RPMI8226 (cell line): Measurements from ENCODE around the gene PCBD1.
"Not testable (repeated sequence)": the region's sequence is repeated elsewhere in the genome, so short reads cannot be mapped to it uniquely, and the experiment has no call there.

Experiments used
- DNase-seq: peaks from one replicate; pipeline ENCODE4 v3.0.0-alpha.2; 2015

Gene PCBD1

DNA sequence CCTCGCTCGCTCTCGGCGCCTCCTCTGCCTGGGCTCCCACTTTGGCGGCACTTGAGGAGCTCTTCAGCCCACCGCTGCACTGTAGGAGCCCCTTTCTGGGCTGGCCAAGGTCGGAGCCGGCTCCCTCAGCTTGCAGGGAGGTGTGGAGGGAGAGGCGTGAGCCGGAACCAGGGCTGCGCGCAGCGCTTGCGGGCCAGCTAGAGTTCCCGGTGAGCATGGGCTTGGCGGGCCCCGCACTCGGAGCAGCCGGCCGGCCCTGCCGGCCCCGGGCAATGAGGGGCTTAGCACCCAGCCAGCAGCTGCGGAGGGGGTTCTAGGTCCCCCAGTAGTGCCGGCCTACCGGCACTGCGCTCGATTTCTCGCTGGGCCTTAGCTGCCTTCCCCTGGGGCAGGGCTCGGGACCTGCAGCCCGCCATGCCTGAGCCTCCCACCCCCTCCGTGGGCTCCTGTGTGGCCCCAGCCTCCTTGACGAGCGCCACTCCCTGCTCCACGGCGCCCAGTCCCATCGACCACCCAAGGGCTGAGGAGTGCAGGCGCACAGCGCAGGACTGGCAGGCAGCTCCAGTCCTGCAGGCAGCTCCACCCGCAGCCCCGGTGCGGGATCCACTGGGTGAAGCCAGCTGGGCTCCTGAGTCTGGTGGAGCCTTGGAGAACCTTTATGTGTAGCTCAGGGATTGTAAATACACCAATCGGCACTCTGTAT, 26.7 kb downstream of the PCBD1 start:
- DNase-seq = not testable (repeated sequence)

DNA sequence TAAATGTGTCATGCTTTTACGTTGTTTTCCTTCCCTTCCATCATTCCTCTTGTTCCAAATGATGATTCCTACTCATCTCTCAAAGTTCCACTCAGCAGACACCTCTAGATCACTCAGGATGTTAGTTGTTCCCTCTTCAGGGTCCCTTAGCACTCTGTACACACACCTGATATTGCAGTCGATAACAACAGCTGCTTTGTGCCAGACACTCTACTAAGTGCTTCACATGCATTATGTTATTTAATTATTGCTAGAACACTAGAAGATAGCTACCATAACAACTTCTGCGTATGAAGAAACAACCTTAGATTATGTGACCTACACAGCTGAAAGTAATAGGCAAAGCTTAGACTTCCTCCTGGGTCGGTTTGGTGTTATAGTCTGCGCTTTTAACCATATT, 29.6 kb downstream of the PCBD1 start:
- no peak for DNase-seq

DNA sequence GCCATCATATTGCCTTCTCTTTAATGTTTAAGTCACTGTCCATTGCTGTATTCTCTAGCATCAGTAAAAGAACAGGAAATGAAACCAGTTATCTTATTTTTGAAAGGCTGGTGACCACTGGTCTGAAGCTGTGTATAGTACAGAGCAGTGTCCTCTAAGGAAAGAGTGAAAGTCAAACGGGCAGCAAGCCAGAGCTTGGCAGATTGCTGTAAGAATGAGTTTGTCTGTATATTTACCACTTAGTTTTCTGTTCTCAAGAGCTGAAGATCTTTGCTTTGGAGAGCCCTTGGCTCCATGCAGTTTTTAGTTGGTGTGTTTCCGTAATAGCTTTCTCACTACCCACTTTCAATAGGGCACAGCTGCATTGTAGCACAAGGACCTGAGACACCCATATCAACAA, 31.9 kb downstream of the PCBD1 start:
- peak; percentile 75 for DNase-seq

DNA sequence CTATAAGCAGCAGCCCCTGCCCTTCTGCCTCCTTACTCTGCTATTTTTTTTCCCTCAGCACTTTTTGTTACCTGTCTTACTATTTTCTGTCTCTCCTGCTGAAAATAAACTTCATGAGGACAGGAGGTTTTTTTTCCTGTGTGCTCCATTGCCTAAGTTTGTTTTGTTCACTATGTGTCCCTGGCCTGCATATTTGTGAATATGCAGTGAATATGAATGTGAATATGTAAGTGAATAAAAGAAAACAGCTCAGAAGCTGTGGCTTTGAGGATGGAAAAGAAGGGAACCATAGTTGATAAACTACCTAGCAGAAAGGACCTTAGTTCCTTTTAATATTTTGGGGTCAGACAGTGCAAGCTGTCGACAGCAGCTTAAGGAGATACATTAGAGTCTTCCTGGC, 34.9 kb downstream of the PCBD1 start:
- DNase-seq = no peak

DNA sequence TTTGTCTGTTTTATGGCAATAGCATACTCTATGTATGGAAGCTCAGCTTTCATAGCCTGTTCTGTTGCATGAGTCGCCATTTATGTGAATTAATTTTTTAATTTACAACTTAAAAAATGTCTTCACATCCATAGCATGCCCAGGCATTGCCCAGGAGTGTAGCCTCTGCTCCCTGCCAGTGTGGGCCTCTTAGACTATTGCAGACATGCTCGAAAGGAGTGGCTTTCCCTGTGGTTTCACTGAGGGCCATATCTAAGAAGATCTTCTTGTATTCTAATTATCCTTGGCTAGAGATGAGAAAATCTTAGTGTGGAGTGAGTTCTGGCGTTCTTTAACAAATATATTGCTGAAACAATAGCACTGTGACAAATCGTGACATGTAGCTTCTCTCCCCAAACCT, 35.3 kb downstream of the PCBD1 start:
- no peak for DNase-seq

GRCh38 chr10:70851597-70852475, 36.5 kb downstream of the PCBD1 start:
- peak; percentile 7 for DNase-seq

DNA sequence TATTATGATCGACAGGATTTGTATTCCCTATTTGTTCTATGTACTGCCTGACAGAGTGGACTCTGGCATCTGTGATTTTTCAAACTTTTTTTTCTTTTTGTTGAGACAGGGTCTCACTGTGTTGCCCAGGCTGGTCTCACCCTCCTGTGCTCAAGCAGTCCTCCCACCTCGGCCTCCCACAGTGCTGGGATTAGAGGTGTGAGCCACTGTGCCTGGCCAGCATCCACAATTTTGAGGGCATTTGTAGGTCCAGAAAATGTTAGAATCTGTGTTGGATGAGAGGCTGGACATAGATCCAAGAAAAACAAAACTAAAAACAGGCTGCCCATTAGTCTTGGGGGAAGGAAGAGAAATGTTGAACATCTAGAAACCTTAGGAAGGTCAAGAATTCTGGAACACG, 38.3 kb downstream of the PCBD1 start:
- no peak for DNase-seq

- DNase-seq = no peak
Observed at GRCh38 chr10:70849582-70850016, 38.8 kb downstream of the PCBD1 start.

DNA sequence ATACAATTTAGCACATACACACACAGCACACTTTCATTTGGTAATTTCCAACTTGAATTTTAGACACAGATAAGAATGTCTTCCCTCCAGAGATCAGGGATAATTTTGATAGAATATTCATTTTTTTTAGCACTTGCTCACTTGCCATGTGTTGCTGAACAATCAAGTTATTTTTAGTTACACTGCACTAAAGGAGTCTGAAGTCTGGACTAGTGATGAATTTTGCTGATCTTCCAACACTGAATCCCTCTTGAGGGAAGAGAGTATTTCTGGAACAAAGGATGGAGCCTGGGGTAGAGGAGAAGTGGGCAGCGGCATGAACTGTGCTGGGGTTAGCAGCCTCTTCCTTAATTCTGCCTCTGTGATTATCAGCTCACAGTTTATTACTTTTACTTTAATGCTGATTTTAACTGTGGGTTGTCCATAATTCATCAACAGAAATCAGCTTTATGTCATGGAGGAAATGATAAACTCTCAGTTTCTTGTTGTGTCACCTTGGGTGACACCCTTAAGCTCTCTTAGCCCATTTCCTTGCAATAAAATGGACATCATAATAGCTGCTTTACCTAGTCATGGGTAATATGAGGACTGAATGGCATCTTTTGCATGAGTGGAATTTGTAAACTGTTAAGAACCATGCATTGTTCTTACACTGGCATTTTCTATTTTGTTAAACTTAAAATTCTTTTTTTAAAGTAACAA, 40.6 kb downstream of the PCBD1 start:
- DNase-seq = no peak

DNA sequence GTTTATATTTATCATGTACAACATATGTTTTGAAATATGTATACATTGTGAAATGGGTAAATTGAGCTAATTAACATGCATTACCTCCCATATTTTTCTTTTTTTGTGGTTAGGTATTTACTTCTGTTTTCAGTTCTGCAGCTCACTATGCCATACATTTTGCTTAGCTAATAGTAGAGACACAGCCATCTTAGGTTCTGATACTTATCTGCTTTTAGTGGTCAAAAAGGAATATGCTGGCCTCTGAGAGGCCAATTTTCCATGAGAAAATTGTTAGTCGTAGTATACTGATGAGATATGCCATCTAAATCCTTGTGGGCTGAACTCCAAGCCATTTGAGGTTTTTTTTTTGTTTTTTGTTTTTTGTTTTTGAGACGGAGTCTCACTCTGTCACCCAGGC, 41.6 kb downstream of the PCBD1 start:
- no peak for DNase-seq

DNA sequence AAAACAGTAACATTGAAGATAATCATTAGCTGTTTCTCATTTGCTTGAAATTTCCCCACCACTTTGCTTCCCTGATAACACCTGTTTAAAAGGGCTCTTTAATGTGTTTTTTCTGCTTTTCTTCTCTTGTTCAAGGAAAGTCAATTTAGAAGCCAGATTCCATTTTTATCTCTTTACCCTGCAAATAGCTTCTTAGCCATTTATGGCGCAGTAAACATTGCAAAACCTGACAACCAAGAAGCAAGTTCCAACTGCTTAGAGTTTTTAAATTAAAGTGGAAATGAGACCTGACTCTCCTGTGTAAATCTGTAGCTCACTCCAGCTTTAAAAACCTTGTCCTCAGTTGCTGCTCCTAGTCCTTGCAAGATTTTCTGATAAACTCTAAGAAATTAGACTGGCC, 42.5 kb downstream of the PCBD1 start:
- no peak for DNase-seq

DNA sequence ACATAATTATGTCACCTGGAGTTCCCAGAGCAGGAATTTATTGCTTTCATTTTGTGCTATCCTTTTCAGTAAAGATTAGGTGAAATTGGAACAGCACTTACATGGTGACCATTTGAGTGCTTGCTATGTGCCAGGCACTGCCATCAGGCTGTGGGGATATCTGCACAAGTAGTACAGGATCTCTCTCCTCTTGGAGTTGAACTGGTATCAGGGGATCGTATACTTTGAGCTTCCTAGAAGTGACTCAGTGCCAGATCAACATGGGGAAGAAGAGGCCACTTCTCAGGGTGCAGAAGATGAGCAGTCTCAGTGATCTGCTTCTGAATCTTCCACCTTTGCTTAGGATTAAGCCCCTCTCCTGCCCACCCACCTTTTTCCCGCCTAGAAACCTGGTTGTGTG, 43.1 kb downstream of the PCBD1 start:
- DNase-seq = no peak

GRCh38 chr10:70843776-70844489, 44.4 kb downstream of the PCBD1 start:
- no peak for DNase-seq

DNA sequence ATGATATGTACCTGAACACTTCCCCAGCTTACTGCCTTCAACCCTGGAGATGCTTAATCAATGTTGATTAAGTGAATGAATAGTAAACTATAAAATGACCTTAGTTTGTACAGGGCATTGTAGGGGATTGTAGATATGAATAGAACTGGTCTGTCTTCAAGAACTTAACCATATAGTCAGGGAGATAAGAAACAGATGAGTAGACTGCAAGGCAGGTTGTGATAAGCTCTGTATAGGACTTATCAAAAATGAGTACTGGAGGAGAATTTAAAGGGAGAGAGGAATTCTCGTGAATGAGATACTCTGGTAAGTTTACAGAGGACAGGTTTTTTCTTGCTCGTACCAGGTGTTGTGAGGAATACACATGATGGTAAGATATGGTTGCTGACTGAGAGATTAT, 45.0 kb downstream of the PCBD1 start:
- DNase-seq = no peak

- DNase-seq = no peak
Observed at GRCh38 chr10:70840836-70841235, 47.5 kb downstream of the PCBD1 start.

GRCh38 chr10:70838270-70838805, 50.0 kb downstream of the PCBD1 start:
- DNase-seq = no peak

DNA sequence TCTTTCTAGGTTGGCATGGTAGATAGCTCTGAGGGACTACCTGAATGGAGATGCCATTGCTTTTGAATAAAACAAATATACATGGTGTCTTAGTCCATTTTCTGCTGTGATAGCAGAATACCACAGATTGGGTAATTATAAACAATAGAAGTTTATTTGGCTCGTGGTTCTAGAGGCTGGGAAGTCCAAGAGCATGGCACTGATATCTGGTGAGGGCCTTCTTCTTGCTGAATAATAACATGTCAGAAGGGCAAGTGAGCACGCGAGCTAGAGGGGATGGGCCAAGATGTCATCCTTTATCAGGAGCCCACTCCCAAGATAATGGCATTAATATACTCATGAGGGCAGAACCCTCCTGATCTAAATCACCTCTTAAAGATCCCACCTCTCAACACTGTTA, 50.7 kb downstream of the PCBD1 start:
- DNase-seq = no peak

- DNase-seq = no peak
Observed at GRCh38 chr10:70836319-70836718, 52.0 kb downstream of the PCBD1 start.

DNA sequence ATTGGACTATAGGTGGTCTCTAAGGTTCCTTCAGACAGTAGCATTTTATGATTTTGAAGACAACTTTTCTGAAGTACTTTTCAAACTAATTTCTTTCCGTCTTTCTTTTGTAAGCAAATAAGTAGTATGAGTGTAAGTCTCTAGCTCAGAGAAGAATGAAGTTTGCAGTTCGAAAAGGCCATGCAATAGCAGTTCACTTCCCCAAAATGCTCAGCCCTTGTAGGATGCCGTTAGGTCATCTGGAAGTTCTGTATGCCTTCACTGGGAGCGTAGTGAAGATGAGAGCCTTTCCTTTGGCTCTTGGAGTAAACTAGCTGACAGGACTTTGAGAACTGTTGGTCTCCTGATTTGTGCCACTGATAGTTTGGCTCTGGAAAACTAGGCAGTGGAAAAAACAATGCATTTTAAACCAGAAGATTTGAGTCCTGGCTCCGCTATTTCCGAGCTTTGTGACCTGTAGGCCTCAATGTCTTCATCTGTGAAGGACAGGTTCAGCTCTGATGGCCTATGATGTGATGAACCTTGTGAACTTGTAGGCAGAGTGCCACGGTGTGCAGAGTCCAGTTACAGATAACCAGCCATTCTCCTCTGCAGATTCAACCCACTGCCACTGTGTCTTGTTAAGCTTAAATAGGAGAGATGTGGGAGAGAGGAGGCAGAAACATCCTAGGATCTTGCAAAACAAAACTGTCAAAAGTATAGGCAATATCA, 53.8 kb downstream of the PCBD1 start:
- no peak for DNase-seq

DNA sequence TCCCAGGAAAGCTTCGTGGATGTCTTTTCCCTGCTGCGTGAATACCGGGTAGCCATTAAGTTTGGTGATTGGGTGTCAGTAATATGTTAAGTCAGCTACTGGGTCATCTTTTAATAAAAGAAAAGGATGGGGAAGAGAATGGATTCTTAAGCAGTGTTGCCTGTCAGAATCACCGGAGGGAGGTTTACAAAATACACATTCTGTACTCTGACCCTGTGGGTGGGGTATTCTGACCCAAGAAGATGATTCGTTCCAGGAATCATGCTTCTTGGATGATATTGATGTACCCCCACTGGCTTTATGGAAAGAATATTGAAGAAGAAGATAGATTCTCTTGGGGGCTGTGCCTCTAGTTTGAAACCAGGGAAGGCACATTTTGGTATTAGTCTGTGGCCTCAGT, 54.3 kb downstream of the PCBD1 start:
- no peak for DNase-seq

GRCh38 chr10:70833601-70834000, 54.8 kb downstream of the PCBD1 start:
- DNase-seq = no peak
